K562 (cell line): ENCODE results near the gene PPP2R5A. TPM values are rescaled to one million over a fixed set of nuclear protein-coding genes. Genes with fewer than 3 reads are reported as not detected.

Experiments
- COPS2 ChIP-seq: fragments of 450-650 bp; conservative IDR thresholded peaks from 2 replicates; pipeline ENCODE4 v1.6.1; 2016; ENCODE audit warnings: mild to moderate bottlenecking, moderate library complexity
- DNMT1 ChIP-seq: fragments of 450-650 bp; IDR thresholded peaks from 2 replicates; pipeline ENCODE4 v1.6.1; 2016; ENCODE audit warnings: antibody characterized with exemption, mild to moderate bottlenecking
- ESRRA ChIP-seq: fragments of 450-650 bp; IDR thresholded peaks from 2 replicates; pipeline ENCODE4 v1.6.1; 2014; ENCODE audit warnings: low read depth, mild to moderate bottlenecking, moderate library complexity, borderline replicate concordance
- FOXA3 ChIP-seq, 2 experiments: fragments of 450-650 bp in 1 of 2; sonication (generic) in 1 of 2; formaldehyde crosslinking; IDR thresholded peaks in 1 of 2; conservative IDR thresholded peaks in 1 of 2; 2 replicates each; pipeline versions ENCODE4 v1.4.0 to v1.8.0; 2020 to 2022; ENCODE audit warnings: mild to moderate bottlenecking in 2 of 2, missing genetic modification reagents in 1 of 2
- GABPB1 ChIP-seq: sonication (generic); formaldehyde crosslinking; IDR thresholded peaks from 2 replicates; pipeline ENCODE4 v1.8.0; 2022; ENCODE audit warnings: mild to moderate bottlenecking, missing genetic modification reagents
- HMG20B ChIP-seq: fragments of 250-450 bp; sonication (Bioruptor Pico); IDR thresholded peaks from 2 replicates; pipeline ENCODE4 v1.5.0; 2021; ENCODE audit warnings: mild to moderate bottlenecking
- NCOA1 ChIP-seq: fragments of 450-650 bp; IDR thresholded peaks from 2 replicates; pipeline ENCODE4 v1.6.1; 2016; ENCODE audit warnings: low read depth
- RB1 ChIP-seq: fragments of 450-650 bp; IDR thresholded peaks from 2 replicates; pipeline ENCODE4 v1.6.1; 2017; ENCODE audit warnings: low read depth, mild to moderate bottlenecking
- RNF2 ChIP-seq: sonication (generic); IDR thresholded peaks from 2 replicates; pipeline ENCODE4 v1.6.1; 2016
- RUNX1 ChIP-seq: sonication (generic); IDR thresholded peaks from 2 replicates; pipeline ENCODE4 v1.6.1; 2016; ENCODE audit warnings: antibody characterized with exemption, low read depth
- SIN3A ChIP-seq, 2 experiments: fragments of 150-350 bp in 1 of 2; IDR thresholded peaks; 2 replicates each; pipeline ENCODE4 v1.6.1; 2011 to 2016; ENCODE audit warnings: borderline replicate concordance in 2 of 2, low read depth in 2 of 2, low read length in 2 of 2, mild to moderate bottlenecking in 2 of 2, moderate library complexity in 2 of 2; ENCODE audit not compliant: control insufficient read depth in 1 of 2
- SOX6 ChIP-seq: fragments of 450-650 bp; IDR thresholded peaks from 2 replicates; pipeline ENCODE4 v1.6.1; 2014; ENCODE audit warnings: mild to moderate bottlenecking
- ZNF274 ChIP-seq: IDR thresholded peaks from 2 replicates; pipeline ENCODE4 v1.6.1; 2011; ENCODE audit warnings: low read depth, mild to moderate bottlenecking, low read length, moderate library complexity, borderline replicate concordance
- ZNF444 ChIP-seq: fragments of 250-450 bp; sonication (Bioruptor Pico); IDR thresholded peaks from 2 replicates; pipeline ENCODE4 v1.4.0; 2020; ENCODE audit warnings: mild to moderate bottlenecking, moderate library complexity
- ZNF561 ChIP-seq: fragments of 450-650 bp; formaldehyde crosslinking; conservative IDR thresholded peaks from 2 replicates; pipeline ENCODE4 v1.4.0; 2020; ENCODE audit warnings: mild to moderate bottlenecking, moderate library complexity
- ZNF764 ChIP-seq: fragments of 250-450 bp; sonication (Bioruptor Pico); IDR thresholded peaks from 2 replicates; pipeline ENCODE4 v1.4.0; 2020; ENCODE audit warnings: low read depth, mild to moderate bottlenecking, moderate library complexity
- ZNF780A ChIP-seq: fragments of 250-450 bp; sonication (Bioruptor Pico); IDR thresholded peaks from 2 replicates; pipeline ENCODE4 v1.5.0; 2021; ENCODE audit warnings: mild to moderate bottlenecking
- polyA plus RNA-seq, 8 experiments: library from polyadenylated mRNA; depleted of rRNA in 4 of 8; stranded (reverse) in 5 of 8; unstranded in 3 of 8; fragments of >200 nt; fragmentation: Nextera tagmentation in 2 of 8; fragmentation: Illumina TruSeq in 1 of 8; extraction: Ambion mirVana in 2 of 8; extraction: Trizol in 1 of 8; gene quantifications; 2 replicates each; pipeline versions ENCODE4 v1.2.1 to v1.2.3, GENCODE V29; 2011 to 2014; ENCODE audit warnings: inconsistent platforms in 1 of 8, missing spikeins in 1 of 8
- total RNA-seq, 7 experiments: library from RNA; depleted of rRNA in 6 of 7; stranded (reverse); fragments of >200 nt in 6 of 7; fragmentation: Illumina TruSeq in 2 of 7; extraction: Trizol in 2 of 7; gene quantifications; 2 replicates each; pipeline versions ENCODE4 v1.2.1 to v1.2.3, GENCODE V29; 2011 to 2021; ENCODE audit warnings: low replicate concordance in 1 of 7
- TF ChIP-seq, protein P1 (sequence below): fragments of 450-650 bp; IDR thresholded peaks from 2 replicates; pipeline ENCODE4 v1.6.1; 2016; ENCODE audit warnings: low read depth, mild to moderate bottlenecking, moderate library complexity
- TF ChIP-seq, protein P2 (sequence below), 2 experiments: fragments of 200-800 bp in 1 of 2; sonication (Bioruptor generic) in 1 of 2; sonication (generic) in 1 of 2; formaldehyde crosslinking in 1 of 2; IDR thresholded peaks in 1 of 2; conservative IDR thresholded peaks in 1 of 2; 2 replicates each; pipeline versions ENCODE4 v1.5.0 to v1.6.1; 2016 to 2020; ENCODE audit warnings: missing compliant biosample characterization in 1 of 2, missing genetic modification characterization in 1 of 2, missing genetic modification reagents in 1 of 2
- TF ChIP-seq, protein P3 (sequence below): sonication (generic); formaldehyde crosslinking; IDR thresholded peaks from 2 replicates; pipeline ENCODE4 v1.8.1; 2022; ENCODE audit warnings: missing genetic modification reagents
- TF ChIP-seq, protein P4 (sequence below), 2 experiments: fragments of 450-650 bp; conservative IDR thresholded peaks; 2 replicates each; pipeline ENCODE4 v1.6.1; 2017; ENCODE audit warnings: mild to moderate bottlenecking in 2 of 2, moderate library complexity in 2 of 2
- TF ChIP-seq, protein P5 (sequence below): sonication (generic); formaldehyde crosslinking; IDR thresholded peaks from 2 replicates; pipeline ENCODE4 v1.8.0; 2022; ENCODE audit warnings: mild to moderate bottlenecking, low read depth, missing genetic modification reagents
- TF ChIP-seq, protein P6 (sequence below): fragments of 250-450 bp; sonication (Bioruptor Pico); IDR thresholded peaks from 2 replicates; pipeline ENCODE4 v1.9.0; 2021; ENCODE audit warnings: mild to moderate bottlenecking

PPP2R5A gene
- total and polyA plus RNA-seq, 9 of the 15 experiments (the other 6 are each of a cell fraction or from before 2014, with no cell fraction given): 26.9 to 106 (median 64.3) TPM

DNA sequence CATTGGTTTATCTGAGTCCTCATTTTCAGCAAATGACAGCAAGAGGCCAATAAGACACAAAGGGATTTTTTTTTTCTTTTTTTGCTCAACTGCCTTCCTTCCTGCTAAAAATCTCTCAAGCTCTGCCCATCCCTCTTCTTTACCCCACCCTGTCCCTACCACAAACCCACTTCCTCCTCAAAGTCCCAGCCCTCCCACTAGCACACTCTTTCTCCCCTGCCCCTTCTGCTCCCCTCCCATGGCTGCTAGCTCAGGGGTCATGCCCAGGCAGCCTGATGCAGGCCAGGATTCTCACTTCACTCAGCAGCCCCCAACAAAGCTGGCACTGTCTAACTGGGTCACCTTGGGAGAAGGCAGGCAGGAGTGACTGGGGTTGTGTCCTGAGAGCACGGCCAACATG is 28.8 kb upstream of the PPP2R5A start (continued):
- TF ChIP-seq, protein P1, sequence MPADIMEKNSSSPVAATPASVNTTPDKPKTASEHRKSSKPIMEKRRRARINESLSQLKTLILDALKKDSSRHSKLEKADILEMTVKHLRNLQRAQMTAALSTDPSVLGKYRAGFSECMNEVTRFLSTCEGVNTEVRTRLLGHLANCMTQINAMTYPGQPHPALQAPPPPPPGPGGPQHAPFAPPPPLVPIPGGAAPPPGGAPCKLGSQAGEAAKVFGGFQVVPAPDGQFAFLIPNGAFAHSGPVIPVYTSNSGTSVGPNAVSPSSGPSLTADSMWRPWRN: no peak
- TF ChIP-seq SOX6: no peak
- TF ChIP-seq, protein P2, sequence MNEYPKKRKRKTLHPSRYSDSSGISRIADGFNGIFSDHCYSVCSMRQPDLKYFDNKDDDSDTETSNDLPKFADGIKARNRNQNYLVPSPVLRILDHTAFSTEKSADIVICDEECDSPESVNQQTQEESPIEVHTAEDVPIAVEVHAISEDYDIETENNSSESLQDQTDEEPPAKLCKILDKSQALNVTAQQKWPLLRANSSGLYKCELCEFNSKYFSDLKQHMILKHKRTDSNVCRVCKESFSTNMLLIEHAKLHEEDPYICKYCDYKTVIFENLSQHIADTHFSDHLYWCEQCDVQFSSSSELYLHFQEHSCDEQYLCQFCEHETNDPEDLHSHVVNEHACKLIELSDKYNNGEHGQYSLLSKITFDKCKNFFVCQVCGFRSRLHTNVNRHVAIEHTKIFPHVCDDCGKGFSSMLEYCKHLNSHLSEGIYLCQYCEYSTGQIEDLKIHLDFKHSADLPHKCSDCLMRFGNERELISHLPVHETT (CRISPR knock-in tag; conservative IDR thresholded peaks at IDR 0.05 in 1 of 2, IDR thresholded peaks at IDR 0.05 in 1 of 2): 0 out of 4 replicates have a peak, but pooled peaks of 1 of the 2 experiments have one; percentile 33
- TF ChIP-seq, protein P3, sequence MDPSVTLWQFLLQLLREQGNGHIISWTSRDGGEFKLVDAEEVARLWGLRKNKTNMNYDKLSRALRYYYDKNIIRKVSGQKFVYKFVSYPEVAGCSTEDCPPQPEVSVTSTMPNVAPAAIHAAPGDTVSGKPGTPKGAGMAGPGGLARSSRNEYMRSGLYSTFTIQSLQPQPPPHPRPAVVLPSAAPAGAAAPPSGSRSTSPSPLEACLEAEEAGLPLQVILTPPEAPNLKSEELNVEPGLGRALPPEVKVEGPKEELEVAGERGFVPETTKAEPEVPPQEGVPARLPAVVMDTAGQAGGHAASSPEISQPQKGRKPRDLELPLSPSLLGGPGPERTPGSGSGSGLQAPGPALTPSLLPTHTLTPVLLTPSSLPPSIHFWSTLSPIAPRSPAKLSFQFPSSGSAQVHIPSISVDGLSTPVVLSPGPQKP (CRISPR knock-in tag): no peak
- TF ChIP-seq DNMT1: no peak
- no peak for TF ChIP-seq NCOA1
- TF ChIP-seq FOXA3 (CRISPR knock-in tag; conservative IDR thresholded peaks at IDR 0.05 in 1 of 2, IDR thresholded peaks at IDR 0.05 in 1 of 2): no peak
- TF ChIP-seq, protein P4, sequence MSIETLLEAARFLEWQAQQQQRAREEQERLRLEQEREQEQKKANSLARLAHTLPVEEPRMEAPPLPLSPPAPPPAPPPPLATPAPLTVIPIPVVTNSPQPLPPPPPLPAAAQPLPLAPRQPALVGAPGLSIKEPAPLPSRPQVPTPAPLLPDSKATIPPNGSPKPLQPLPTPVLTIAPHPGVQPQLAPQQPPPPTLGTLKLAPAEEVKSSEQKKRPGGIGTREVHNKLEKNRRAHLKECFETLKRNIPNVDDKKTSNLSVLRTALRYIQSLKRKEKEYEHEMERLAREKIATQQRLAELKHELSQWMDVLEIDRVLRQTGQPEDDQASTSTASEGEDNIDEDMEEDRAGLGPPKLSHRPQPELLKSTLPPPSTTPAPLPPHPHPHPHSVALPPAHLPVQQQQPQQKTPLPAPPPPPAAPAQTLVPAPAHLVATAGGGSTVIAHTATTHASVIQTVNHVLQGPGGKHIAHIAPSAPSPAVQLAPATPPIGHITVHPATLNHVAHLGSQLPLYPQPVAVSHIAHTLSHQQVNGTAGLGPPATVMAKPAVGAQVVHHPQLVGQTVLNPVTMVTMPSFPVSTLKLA (conservative IDR thresholded peaks at IDR 0.05): no peak
- no peak for TF ChIP-seq ESRRA
- TF ChIP-seq RNF2: no peak; the same call in 1 of the 2 replicates
- TF ChIP-seq ZNF780A (CRISPR knock-in tag): no peak
- 0 out of 2 replicates have a peak, but pooled peaks have one; percentile 43 for TF ChIP-seq ZNF764 (CRISPR knock-in tag)
- no peak for TF ChIP-seq RUNX1
- no peak for TF ChIP-seq SIN3A (IDR thresholded peaks at IDR 0.05; ENCODE audit: borderline replicate concordance in 2 of 2, control insufficient read depth in 1 of 2, low read depth in 2 of 2, low read length in 2 of 2)
- TF ChIP-seq RB1: no peak
- TF ChIP-seq, protein P5, sequence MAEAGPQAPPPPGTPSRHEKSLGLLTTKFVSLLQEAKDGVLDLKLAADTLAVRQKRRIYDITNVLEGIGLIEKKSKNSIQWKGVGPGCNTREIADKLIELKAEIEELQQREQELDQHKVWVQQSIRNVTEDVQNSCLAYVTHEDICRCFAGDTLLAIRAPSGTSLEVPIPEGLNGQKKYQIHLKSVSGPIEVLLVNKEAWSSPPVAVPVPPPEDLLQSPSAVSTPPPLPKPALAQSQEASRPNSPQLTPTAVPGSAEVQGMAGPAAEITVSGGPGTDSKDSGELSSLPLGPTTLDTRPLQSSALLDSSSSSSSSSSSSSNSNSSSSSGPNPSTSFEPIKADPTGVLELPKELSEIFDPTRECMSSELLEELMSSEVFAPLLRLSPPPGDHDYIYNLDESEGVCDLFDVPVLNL (CRISPR knock-in tag): no peak
- TF ChIP-seq, protein P6, sequence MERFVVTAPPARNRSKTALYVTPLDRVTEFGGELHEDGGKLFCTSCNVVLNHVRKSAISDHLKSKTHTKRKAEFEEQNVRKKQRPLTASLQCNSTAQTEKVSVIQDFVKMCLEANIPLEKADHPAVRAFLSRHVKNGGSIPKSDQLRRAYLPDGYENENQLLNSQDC: no peak
- no peak for TF ChIP-seq COPS2
- no peak for TF ChIP-seq ZNF444 (CRISPR knock-in tag)
- no peak for TF ChIP-seq GABPB1 (CRISPR knock-in tag)
- TF ChIP-seq ZNF274: no peak
- TF ChIP-seq ZNF561 (CRISPR knock-in tag): no peak
- no peak for TF ChIP-seq HMG20B (CRISPR knock-in tag)
